Measurements from ENCODE around the gene ZNF629. TPM values are rescaled to one million over a fixed set of nuclear protein-coding genes. Genes with fewer than 3 reads are reported as not detected.

The ZNF629 gene
- total and polyA plus RNA-seq, 2 of the 4 experiments (the other 2 are of a cell fraction) = 7.3 to 9.1 TPM

DNA sequence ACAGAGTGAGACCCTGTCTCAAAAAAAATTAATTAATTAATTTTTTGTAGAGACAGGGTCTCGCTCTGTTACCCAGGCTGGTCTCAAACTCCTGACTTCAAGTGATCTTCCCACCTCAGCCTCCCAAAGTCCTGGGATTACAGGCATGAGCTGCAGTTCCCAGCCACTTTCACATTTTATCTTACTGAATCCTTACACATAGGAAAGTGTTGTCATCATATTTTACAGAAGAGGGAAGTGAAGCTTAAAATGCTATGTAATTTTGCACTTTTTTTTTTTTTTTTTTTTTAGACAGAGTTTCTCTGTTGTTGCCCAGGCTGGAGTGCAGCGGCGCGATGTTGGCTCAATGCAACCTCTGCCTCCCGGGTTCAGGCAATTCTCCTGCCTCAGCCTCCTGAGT lies 21.1 kb upstream of the ZNF629 start:
- H3K27me3 ChIP-seq (ENCODE audit: control insufficient read depth, insufficient read depth, low read length) = no peaks in the 10 kb centered on the region

More for the DNA sequence above, 21.1 kb upstream of the ZNF629 start:
- Histone ChIP-seq H3K4ac (ENCODE audit: low read depth, low read length) (no peak overlapping the region), H3K79me1 (ENCODE audit: low read depth in 1 of 2, low read length in 2 of 2) (peaks cover 8 to 15% of the 10 kb centered on the region in 2 experiments; a peak in 3 of 4 replicates), H3K9me1 (ENCODE audit: insufficient read depth, low read length) (peaks cover 8% of the 10 kb centered on the region; the same call in 1 of the 2 replicates), H3K9me3 (ENCODE audit: control insufficient read depth, insufficient read depth, low read length) (no peaks in the 10 kb centered on the region), H3K9ac (ENCODE audit: low read depth, low read length) (no peak overlapping the region), H3K18ac (ENCODE audit: low read depth, low read length) (no peak overlapping the region), H2BK120ac (ENCODE audit: low read depth, low read length) (no peak overlapping the region), H3K4me1 (ENCODE audit: control insufficient read depth, insufficient read depth, low read length) (peaks cover 8% of the 10 kb centered on the region), H3K56ac (ENCODE audit: extremely low read depth, insufficient read depth, low read length) (no peak overlapping the region), H4K20me1 (ENCODE audit: insufficient read depth, low read length) (no peaks in the 10 kb centered on the region), H2AK5ac (ENCODE audit: low read depth, low read length) (no peak overlapping the region), H2AFZ (replicated peaks; ENCODE audit: low read length, poor library complexity) (no peak overlapping the region), H3K14ac (replicated peaks; ENCODE audit: low read depth, low read length) (no peak overlapping the region), H4K91ac (ENCODE audit: insufficient read depth, low read depth, low read length) (no peak overlapping the region), H3K27ac (ENCODE audit: insufficient read depth, low read length) (no peak overlapping the region), H3K23ac (ENCODE audit: low read depth, low read length) (no peak overlapping the region), H2AK9ac (replicated peaks; ENCODE audit: low read depth, low read length, poor library complexity) (no peak overlapping the region), H3K36me3 (ENCODE audit: control insufficient read depth, insufficient read depth, low read length) (no peaks in the 10 kb centered on the region), H3K4me3 (ENCODE audit: insufficient read depth, low read depth, low read length) (no peak overlapping the region), H2BK5ac (ENCODE audit: low read depth, low read length, poor library complexity, severe bottlenecking) (no peak overlapping the region), H4K8ac (ENCODE audit: low read depth in 2 of 2, low read length in 2 of 2) (no peak overlapping the region), H3K4me2 (ENCODE audit: low read depth, low read length) (no peak overlapping the region), H4K5ac (ENCODE audit: low read depth, low read length) (no peak overlapping the region), H2BK20ac (ENCODE audit: low read depth, low read length) (no peak overlapping the region), H2BK15ac (ENCODE audit: low read depth, low read length) (no peak overlapping the region)
- in situ Hi-C loops (cut with MboI; ENCODE audit: low sequenced_read_pairs) = no loop called here
- intact Hi-C loops (cut with micrococcal nuclease) = no loop called here
- TF ChIP-seq MAFK (IDR thresholded peaks at IDR 0.05; ENCODE audit: low read depth, low read length) = no peak
- no peak for TF ChIP-seq CEBPB (IDR thresholded peaks at IDR 0.05; ENCODE audit: low read depth, low read length)
- no peak for TF ChIP-seq RCOR1 (IDR thresholded peaks at IDR 0.05; ENCODE audit: insufficient replicate concordance, low read length)
- TF ChIP-seq, protein P1, sequence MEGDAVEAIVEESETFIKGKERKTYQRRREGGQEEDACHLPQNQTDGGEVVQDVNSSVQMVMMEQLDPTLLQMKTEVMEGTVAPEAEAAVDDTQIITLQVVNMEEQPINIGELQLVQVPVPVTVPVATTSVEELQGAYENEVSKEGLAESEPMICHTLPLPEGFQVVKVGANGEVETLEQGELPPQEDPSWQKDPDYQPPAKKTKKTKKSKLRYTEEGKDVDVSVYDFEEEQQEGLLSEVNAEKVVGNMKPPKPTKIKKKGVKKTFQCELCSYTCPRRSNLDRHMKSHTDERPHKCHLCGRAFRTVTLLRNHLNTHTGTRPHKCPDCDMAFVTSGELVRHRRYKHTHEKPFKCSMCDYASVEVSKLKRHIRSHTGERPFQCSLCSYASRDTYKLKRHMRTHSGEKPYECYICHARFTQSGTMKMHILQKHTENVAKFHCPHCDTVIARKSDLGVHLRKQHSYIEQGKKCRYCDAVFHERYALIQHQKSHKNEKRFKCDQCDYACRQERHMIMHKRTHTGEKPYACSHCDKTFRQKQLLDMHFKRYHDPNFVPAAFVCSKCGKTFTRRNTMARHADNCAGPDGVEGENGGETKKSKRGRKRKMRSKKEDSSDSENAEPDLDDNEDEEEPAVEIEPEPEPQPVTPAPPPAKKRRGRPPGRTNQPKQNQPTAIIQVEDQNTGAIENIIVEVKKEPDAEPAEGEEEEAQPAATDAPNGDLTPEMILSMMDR (conservative IDR thresholded peaks at IDR 0.05; ENCODE audit: low read depth, low read length) = no peak
- TF ChIP-seq NFE2L2 (IDR thresholded peaks at IDR 0.05; ENCODE audit: low read depth, low read length) = no peak
- TF ChIP-seq, protein P2, sequence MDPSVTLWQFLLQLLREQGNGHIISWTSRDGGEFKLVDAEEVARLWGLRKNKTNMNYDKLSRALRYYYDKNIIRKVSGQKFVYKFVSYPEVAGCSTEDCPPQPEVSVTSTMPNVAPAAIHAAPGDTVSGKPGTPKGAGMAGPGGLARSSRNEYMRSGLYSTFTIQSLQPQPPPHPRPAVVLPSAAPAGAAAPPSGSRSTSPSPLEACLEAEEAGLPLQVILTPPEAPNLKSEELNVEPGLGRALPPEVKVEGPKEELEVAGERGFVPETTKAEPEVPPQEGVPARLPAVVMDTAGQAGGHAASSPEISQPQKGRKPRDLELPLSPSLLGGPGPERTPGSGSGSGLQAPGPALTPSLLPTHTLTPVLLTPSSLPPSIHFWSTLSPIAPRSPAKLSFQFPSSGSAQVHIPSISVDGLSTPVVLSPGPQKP (IDR thresholded peaks at IDR 0.05; ENCODE audit: borderline replicate concordance, low read depth, low read length) = no peak
- ATAC-seq (ENCODE audit: low read depth) (no peak), DNase-seq (no peak)
- dilution Hi-C loops (cut with HindIII; ENCODE audit: low sequenced_read_pairs, unreplicated experiment) = no loop called here
- no TSS peak for BruUV-seq (replicated peaks)
- no CpG with 5 or more reads among the region's 5 CpGs for WGBS, 2 experiments (ENCODE audit: extremely low coverage in 2 of 2, insufficient read length in 1 of 2)
- ChIA-PET CTCF (no interaction called here), POLR2A (ENCODE audit: unreplicated experiment) (interaction anchor here (0.6 kb wide), 3 partner anchors 24 to 87 kb away, joined by 3 to 10 read pairs (median 3); no protein-coding TSS in a partner anchor)

Data from IMR-90 (cell line).